Cerebellar cortex (tissue), 1 donor: ENCODE results near the gene RAB14.

Source experiments
- DNase-seq: peaks from one replicate; pipeline ENCODE4 v3.0.0-alpha.2; 2015; ENCODE audit warnings: low spot score

RAB14 gene

GRCh38 chr9:121201738-121202533 is at the start of gene RAB14:
RAB14 (minus strand) TSS chr9:121201869; CDS start chr9:121193412, 8,457 bp downstream.
- peak; percentile 98 for DNase-seq

- no peak for DNase-seq
These were observed 47.9 kb upstream of the RAB14 start for GRCh38 chr9:121249563-121249962.

- no peak for DNase-seq
These were observed 45.3 kb upstream of the RAB14 start for GRCh38 chr9:121246821-121247561.

GRCh38 chr9:121242959-121243346 is 41.3 kb upstream of the RAB14 start:
- no peak for DNase-seq

GRCh38 chr9:121242219-121242958 is 40.7 kb upstream of the RAB14 start:
- no peak for DNase-seq

- DNase-seq: no peak
These were observed 38.9 kb upstream of the RAB14 start for GRCh38 chr9:121240472-121241135.

- DNase-seq: no peak
These were observed 38.2 kb upstream of the RAB14 start for GRCh38 chr9:121239851-121240250.

- no peak for DNase-seq
These were observed 37.4 kb upstream of the RAB14 start for GRCh38 chr9:121239071-121239470.

GRCh38 chr9:121237916-121238315 is 36.2 kb upstream of the RAB14 start:
- no peak for DNase-seq

GRCh38 chr9:121235512-121235911 is 33.8 kb upstream of the RAB14 start:
- no peak for DNase-seq

GRCh38 chr9:121234832-121235161 is 33.1 kb upstream of the RAB14 start:
- no peak for DNase-seq

GRCh38 chr9:121233906-121234831 is 32.5 kb upstream of the RAB14 start:
- DNase-seq: no peak

- DNase-seq: no peak
These were observed 30.6 kb upstream of the RAB14 start for GRCh38 chr9:121232251-121232650.

GRCh38 chr9:121230256-121230655 is 28.6 kb upstream of the RAB14 start:
- no peak for DNase-seq

GRCh38 chr9:121227862-121228261 is 26.2 kb upstream of the RAB14 start:
- DNase-seq: no peak

GRCh38 chr9:121226175-121226574 is 24.5 kb upstream of the RAB14 start:
- no peak for DNase-seq

GRCh38 chr9:121225240-121225639 is 23.6 kb upstream of the RAB14 start:
- DNase-seq: no peak

GRCh38 chr9:121222524-121223171 is 21.0 kb upstream of the RAB14 start:
- peak; percentile 29 for DNase-seq

- DNase-seq: no peak
These were observed 20.0 kb upstream of the RAB14 start for GRCh38 chr9:121221664-121222055.

GRCh38 chr9:121220996-121221663 is 19.5 kb upstream of the RAB14 start:
- DNase-seq: no peak
